Ectodermal cell (in vitro differentiated cells): Measurements from ENCODE around the gene AADACL4.

Experiments used
- H3K27ac ChIP-seq: 2 replicates; pipeline ENCODE4 v1.7.0; 2013; ENCODE audit warnings: mild to moderate bottlenecking, low read depth, low read length; ENCODE audit not compliant: insufficient read depth, poor library complexity, severe bottlenecking
- H3K27me3 ChIP-seq: 2 replicates; pipeline ENCODE4 v1.7.0; 2013; ENCODE audit warnings: mild to moderate bottlenecking, low read length; ENCODE audit not compliant: insufficient read depth, control insufficient read depth, poor library complexity, severe bottlenecking
- H3K36me3 ChIP-seq: one replicate; pipeline ENCODE4 v1.7.0; 2013; ENCODE audit warnings: low read length; ENCODE audit not compliant: control insufficient read depth, insufficient read depth
- H3K4me1 ChIP-seq: one replicate; pipeline ENCODE4 v1.7.0; 2013; ENCODE audit warnings: low read length; ENCODE audit not compliant: control insufficient read depth, insufficient read depth
- H3K4me3 ChIP-seq: 2 replicates; pipeline ENCODE4 v1.7.0; 2013; ENCODE audit warnings: low read depth, low read length, control low read depth; ENCODE audit not compliant: insufficient read depth
- H3K9me3 ChIP-seq: 2 replicates; pipeline ENCODE4 v1.7.0; 2013; ENCODE audit warnings: mild to moderate bottlenecking, low read length, moderate library complexity; ENCODE audit not compliant: control insufficient read depth
- WGBS, 2 experiments: methylation state at CpG; one replicate each; pipeline ENCODE4 v1.1.7; 2013; ENCODE audit warnings: missing lambda C conversion rate in 2 of 2; 5-methylcytosine and 5-hydroxymethylcytosine counted together

AADACL4 gene

DNA sequence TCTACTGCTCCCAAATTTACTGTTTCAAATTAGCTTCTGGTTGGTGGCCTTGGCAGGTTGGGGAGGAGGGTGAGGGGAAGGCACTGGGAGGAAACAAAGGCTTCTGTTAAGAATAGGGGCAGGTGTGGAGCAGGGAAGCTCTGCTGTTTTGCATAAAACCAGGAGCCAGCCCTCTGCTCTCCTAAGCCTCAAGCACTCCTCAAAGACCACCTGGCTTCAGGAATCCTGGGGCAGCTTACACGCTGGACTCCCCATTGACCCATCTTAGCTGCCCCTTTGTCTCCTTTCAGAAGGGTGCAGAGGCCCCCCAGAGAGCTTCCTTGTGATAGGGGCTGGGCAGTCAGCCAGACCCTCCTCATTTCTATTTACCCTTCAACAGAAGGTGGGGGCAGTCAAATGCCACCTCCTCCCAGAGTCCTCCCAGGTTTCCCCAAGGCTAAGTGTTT, 14.4 kb upstream of the AADACL4 start:
- 7 to 13% methylated on average over 1 of the region's 1 CpG for WGBS, 2 experiments
- H3K27ac ChIP-seq = no peak overlapping the region

DNA sequence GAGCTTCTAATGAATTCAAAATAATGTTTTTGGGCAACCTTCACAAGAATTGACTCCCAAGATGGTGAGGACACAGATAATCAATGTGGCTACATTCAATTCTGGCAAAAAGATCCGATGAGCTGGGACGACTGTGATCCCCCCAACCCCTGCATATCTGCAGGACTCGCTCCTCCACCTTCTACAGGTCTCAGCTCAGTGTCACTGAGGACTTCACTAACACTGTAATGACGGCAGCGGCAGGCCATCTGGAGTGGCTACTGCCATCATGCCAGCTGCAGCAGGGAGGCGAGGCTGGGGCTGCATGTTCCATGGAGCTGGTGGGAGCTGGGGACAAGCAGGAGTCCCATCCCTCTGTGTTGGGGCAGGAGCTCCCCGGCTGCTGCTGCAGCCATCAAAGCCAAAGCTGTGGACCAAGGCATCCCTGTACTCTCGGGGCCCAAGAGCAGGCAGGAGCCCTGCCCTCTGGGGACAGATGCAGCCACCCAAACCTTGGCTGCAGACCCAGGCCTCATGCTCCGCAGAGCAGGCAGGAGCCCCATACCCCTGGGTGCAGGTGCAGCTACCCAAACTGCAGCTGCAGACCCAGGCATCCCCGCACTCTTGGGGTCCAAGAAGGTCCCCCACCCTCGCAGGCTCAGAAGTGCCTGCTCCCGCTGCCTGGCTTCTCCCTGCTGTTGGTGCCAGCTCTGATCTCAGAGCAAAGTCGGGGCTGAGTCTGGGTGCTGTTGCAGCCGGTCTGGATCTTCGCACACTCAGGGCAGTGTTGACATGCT, 13.7 kb upstream of the AADACL4 start:
- H3K4me1 ChIP-seq = peaks cover 9% of the 10 kb centered on the region
- H3K9me3 ChIP-seq = no peaks in the 10 kb centered on the region
- no peaks in the 10 kb centered on the region for H3K27me3 ChIP-seq
- H3K4me3 ChIP-seq = no peak overlapping the region
- H3K36me3 ChIP-seq = no peaks in the 10 kb centered on the region
- no peak overlapping the region for H3K27ac ChIP-seq
- WGBS, 2 experiments = 84% methylated on average over 15 of the region's 15 CpGs

More for the DNA sequence above, 14.4 kb upstream of the AADACL4 start:
- no peaks in the 10 kb centered on the region for H3K36me3 ChIP-seq
- H3K27me3 ChIP-seq = no peaks in the 10 kb centered on the region
- H3K4me3 ChIP-seq = no peak overlapping the region
- peaks cover 9% of the 10 kb centered on the region for H3K4me1 ChIP-seq
- no peaks in the 10 kb centered on the region for H3K9me3 ChIP-seq

DNA sequence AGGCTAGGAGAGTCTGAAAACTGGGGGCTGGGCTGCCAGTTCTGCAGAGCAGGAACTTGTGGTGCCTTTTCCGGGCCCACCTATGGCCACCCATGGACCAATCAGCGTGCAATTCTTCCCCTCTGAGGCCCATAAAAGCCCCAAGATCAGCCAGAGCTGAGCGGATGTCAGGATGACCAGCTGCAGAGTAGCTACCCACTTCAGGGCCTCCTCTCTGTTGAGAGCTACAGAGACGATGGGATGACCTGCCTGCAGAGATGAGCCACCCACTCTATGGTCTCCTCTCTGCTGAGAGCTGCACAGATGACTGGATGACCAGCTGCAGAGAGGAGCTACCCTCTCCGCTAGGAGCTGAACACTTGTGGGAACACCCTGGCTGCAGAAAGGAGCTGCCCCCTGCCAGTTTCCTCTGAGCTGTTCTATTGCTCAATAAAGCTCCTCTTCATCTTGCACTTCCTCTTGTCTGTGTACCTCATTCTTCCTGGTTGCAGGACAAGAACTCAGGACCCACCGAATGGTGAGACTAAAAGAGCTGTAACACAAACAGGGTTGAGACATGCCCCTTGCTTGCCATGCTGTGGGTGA, 12.8 kb upstream of the AADACL4 start:
- Histone ChIP-seq H3K27me3 (no peaks in the 10 kb centered on the region), H3K27ac (no peak overlapping the region), H3K9me3 (no peaks in the 10 kb centered on the region), H3K36me3 (no peaks in the 10 kb centered on the region), H3K4me1 (peaks cover 9% of the 10 kb centered on the region), H3K4me3 (no peak overlapping the region)
- 93 to 95% methylated on average over 6 of the region's 6 CpGs for WGBS, 2 experiments

DNA sequence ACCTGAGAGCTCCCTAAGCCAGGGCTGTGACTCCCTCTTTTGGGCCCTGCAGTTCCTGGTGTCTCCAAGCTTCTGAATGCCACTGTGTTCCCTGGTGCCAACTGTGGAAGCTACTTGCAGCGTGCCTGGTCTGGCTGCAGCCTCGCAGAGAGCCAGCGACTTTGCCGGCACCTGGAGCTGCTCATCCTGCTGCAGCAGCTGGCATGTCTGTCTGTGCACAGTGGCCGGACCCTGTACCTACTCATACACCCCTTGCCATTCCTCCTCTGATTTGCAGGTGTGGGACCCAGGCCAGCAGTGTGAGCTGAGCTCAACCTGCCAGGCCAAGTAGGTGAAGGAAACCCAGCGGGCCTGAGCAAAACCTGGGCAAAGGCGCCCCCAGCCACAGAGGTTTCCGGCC, 12.3 kb upstream of the AADACL4 start:
- Histone ChIP-seq H3K27ac (no peak overlapping the region), H3K4me3 (no peak overlapping the region), H3K27me3 (no peaks in the 10 kb centered on the region), H3K36me3 (no peaks in the 10 kb centered on the region), H3K4me1 (peaks cover 9% of the 10 kb centered on the region), H3K9me3 (no peaks in the 10 kb centered on the region)
- WGBS, 2 experiments = 94 to 96% methylated on average over 8 of the region's 8 CpGs

DNA sequence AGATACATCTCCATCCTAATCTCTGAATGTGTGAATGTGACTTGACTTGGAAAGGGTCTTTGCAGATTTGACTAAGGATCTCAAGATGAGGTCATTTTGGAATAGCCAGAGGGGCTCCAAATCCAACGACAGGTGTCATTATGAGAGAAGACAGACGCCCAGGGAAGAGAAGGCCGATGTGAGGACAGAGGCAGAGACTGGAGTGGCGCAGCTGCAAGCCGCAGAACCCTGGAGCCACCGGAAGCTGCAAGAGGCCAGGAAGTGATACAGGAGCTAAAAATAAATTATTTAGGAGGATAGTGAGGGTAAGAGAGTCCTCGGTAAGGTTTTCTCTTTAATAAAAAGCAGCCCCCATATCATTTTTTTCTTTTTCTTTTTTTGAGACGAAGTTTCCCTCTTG, 9.7 kb upstream of the AADACL4 start:
- Histone ChIP-seq H3K9me3 (peaks cover 3% of the 10 kb centered on the region), H3K4me1 (peaks cover 7% of the 10 kb centered on the region), H3K27ac (no peak overlapping the region), H3K27me3 (no peaks in the 10 kb centered on the region), H3K36me3 (no peaks in the 10 kb centered on the region), H3K4me3 (no peak overlapping the region)
- 88 to 91% methylated on average over 8 of the region's 8 CpGs for WGBS, 2 experiments

DNA sequence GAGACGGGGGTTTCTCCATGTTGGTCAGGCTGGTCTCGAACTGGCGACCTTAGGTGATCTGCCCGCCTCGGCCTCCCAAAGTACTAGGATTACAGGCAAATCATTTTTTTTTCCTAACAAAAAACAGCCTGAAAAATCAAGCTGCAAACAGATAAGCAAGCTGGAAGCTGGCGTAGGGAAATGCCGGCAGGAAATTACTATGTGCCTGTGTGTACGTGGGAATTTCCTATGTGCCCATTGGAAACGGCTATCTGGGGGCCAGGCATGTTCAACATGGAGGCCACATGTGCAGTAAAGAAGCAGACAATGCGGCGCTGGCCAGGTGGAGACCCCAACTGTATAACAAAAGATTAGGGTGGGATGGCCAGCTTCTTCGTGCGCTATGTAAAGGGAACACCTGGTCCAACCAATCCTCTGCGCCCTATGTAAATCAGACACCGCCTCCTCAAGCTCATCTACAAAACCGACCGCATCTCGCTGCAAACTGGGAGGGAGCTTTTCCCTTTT, 9.1 kb upstream of the AADACL4 start:
- 94 to 95% methylated on average over 18 of the region's 18 CpGs for WGBS, 2 experiments
- H3K27me3 ChIP-seq = no peaks in the 10 kb centered on the region
- H3K9me3 ChIP-seq = peaks cover 5% of the 10 kb centered on the region
- H3K27ac ChIP-seq = no peak overlapping the region
- peaks cover 1% of the 10 kb centered on the region for H3K4me1 ChIP-seq
- H3K4me3 ChIP-seq = no peak overlapping the region
- no peaks in the 10 kb centered on the region for H3K36me3 ChIP-seq

DNA sequence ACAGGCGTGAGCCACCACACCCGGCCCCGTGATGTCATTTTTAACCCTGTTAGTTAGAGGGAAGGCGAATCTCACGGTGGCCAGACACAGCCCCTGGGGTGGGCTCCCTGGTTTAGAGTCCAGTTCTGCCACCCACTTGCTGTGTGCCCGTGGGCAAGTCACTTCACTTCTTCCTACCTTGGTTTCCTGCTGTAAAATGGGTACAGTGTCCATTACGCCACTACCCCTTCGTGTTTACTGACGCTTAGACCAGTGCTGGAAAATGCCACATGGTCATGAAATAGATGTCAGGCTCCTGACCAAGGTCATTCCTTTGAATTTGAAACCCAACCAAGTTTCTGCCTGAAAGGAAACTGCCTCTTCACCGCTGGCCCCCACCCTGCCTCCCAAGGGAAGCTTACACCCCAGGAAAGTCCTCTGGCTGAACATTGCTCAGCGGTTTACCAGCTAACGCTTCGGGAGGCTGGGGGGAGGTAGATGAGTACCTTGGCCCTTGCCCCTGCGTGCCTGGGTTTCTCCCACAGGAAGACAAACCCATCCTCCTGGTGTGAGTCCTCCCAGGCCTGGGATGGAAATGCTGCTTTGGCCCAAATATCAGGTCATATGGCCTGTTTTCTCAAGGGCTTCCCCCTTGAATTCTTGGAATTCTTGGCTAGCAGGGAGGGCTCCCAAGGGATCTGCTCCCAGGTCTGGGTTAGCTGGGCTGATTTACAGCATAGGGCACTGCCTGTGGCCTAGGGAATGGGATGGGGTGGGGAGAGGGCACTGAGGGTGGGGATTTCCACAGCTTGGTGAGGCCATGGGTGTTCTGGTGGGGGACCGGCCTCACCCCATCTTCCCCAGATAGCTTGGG, 7.6 kb upstream of the AADACL4 start:
- Histone ChIP-seq H3K4me1 (no peaks in the 10 kb centered on the region), H3K27ac (no peak overlapping the region), H3K4me3 (no peak overlapping the region), H3K9me3 (peaks cover 5% of the 10 kb centered on the region), H3K27me3 (no peaks in the 10 kb centered on the region), H3K36me3 (no peaks in the 10 kb centered on the region)
- 84 to 86% methylated on average over 15 of the region's 15 CpGs for WGBS, 2 experiments

DNA sequence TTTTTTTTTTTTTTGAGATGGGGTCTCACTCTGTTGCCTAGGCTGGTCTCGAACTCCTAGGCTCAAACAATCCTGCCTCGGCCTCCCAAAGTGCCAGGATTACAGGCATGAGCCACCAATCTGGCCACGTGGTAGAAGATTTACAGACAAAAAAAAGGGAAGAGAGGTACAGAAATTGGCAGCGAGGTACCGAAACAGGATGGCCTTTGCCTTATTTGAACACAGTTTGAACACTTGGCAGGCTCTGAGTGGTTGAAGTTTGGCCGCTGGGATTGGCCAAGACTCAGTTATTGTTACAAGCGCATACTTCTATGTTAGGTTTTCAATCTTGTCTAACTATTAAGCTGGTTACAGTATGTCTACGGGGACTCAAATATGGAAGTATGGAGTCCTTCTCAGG, 6.2 kb upstream of the AADACL4 start:
- no peaks in the 10 kb centered on the region for H3K4me1 ChIP-seq
- H3K9me3 ChIP-seq = peaks cover 5% of the 10 kb centered on the region
- no peaks in the 10 kb centered on the region for H3K36me3 ChIP-seq
- H3K4me3 ChIP-seq = no peak overlapping the region
- 95 to 96% methylated on average over 8 of the region's 8 CpGs for WGBS, 2 experiments
- no peak overlapping the region for H3K27ac ChIP-seq
- H3K27me3 ChIP-seq = no peaks in the 10 kb centered on the region

DNA sequence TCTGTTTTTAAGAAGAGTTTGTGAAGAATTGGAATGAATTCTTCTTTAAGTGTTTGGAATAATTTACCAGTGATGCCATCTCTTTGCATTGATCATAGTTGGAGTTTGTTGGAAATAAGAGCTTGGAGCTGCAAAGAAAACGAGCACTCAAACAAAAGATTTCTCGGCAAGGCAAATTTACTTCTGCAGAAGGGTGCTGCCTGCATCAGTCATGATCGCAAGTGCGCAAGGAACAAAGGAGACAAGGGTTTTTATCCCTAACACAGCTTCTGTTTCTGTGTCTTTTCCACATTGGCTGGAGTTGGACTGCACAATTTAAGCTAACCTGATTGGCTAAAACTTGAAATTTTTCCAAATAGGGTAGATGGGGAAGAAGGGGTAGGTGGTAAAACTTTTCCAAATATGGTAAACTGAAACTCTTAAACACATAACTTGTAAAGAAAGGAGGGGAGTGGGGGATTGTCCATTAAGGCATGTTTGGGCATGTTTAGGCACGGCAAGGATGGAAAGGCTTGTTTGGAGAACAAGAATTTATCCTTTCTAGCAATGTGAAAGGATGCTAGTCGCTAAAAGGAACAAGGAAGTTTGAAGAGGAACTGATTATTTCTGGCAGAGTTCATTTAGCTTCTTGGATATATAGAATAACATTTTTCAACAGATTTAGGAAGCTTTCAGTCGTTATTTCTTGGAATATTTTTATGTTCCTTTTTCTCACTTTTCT, 3.5 kb upstream of the AADACL4 start:
- H3K27me3 ChIP-seq = no peaks in the 10 kb centered on the region
- 93 to 94% methylated on average over 7 of the region's 7 CpGs for WGBS, 2 experiments
- H3K36me3 ChIP-seq = no peaks in the 10 kb centered on the region
- no peaks in the 10 kb centered on the region for H3K4me1 ChIP-seq
- H3K9me3 ChIP-seq = peaks cover 5% of the 10 kb centered on the region
- H3K27ac ChIP-seq = no peak overlapping the region
- H3K4me3 ChIP-seq = no peak overlapping the region
